ENCODE data around the gene FAM3A.

DNA sequence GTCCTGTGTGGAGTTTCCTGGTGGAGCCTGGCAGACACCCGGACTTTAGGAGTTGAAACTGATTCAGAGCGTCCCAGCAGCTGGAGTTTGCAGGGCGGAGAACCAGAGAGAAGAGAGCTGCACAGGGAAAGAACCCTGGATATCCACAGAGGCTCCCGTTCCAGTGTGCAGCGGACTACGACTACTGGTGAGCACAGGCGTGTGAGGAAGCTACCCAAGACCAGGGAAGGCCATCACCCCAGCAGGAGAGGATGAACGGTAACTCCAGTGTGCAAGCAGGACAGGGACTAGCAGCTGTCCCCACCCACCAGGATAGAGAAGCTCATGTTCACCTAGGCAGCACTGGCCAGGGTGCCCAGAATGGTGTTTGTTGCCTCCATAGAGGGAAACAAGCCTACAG, 39.2 kb downstream of the FAM3A start:
- TF ChIP-seq CTCF (IDR thresholded peaks at IDR 0.05; ENCODE audit: low read length) = no peak
- no peak for TF ChIP-seq EZH2 (optimal IDR thresholded peaks at IDR 0.05; ENCODE audit: low read depth, low read length)

Measured in MM.1S (cell line).